Measurements from ENCODE around the gene SPANXN5. TPM values are rescaled to one million over a fixed set of nuclear protein-coding genes. Genes with fewer than 3 reads are reported as not detected.

Gene SPANXN5
- total and polyA plus RNA-seq, 2 donors (not counting 3 experiments of a cell fraction or from before 2014, with no cell fraction given): not detected

GRCh38 chrX:52830551-52830950 is 33.3 kb upstream of the SPANXN5 start:
- Histone ChIP-seq H3K79me2 (ENCODE audit: control insufficient read depth, insufficient read depth, low read length) (no peaks in the 10 kb centered on the region), H3K9ac (replicated peaks; ENCODE audit: extremely low read depth, insufficient read depth, low read length) (no peak overlapping the region), H4K20me1 (replicated peaks; ENCODE audit: control insufficient read depth, extremely low read depth, insufficient read depth, low read length) (no peaks in the 10 kb centered on the region), H3K4me1 (ENCODE audit: control insufficient read depth, extremely low read depth, insufficient read depth, low read length) (no peaks in the 10 kb centered on the region), H3K36me3 (ENCODE audit: control insufficient read depth in 2 of 2, extremely low read depth in 1 of 2, insufficient read depth in 2 of 2, low read length in 2 of 2) (no peaks in the 10 kb centered on the region), H3K27me3 (ENCODE audit: control insufficient read depth in 2 of 2, insufficient read depth in 2 of 2, low read length in 2 of 2) (no peaks in the 10 kb centered on the region), H3K27ac (ENCODE audit: insufficient read depth, low read depth, low read length) (no peak overlapping the region), H3K9me3 (replicated peaks; ENCODE audit: control insufficient read depth, insufficient read depth, low read length) (no peaks in the 10 kb centered on the region), H3K4me3 (replicated peaks in 1 of 3; ENCODE audit: insufficient read depth in 1 of 3, low read depth in 1 of 3, low read length in 3 of 3) (no peak overlapping the region), H2AFZ (ENCODE audit: low read depth, low read length) (no peak overlapping the region), H3K9me1 (replicated peaks; ENCODE audit: control insufficient read depth, extremely low read depth, insufficient read depth, low read length) (no peaks in the 10 kb centered on the region), H3K4me2 (ENCODE audit: insufficient read depth, low read length) (no peak overlapping the region)
- POLR2A ChIA-PET: no interaction called here
- intact Hi-C loops (cut with micrococcal nuclease): no loop called here
- FAIRE-seq (no peak), DNase-seq (ENCODE audit: low read depth, low spot score) (no peak)
- CTCF ChIA-PET: no interaction called here
- BruUV-seq (replicated peaks): no TSS peak
- TF ChIP-seq EZH2 (IDR thresholded peaks at IDR 0.05; ENCODE audit: borderline replicate concordance, low read depth, low read length, severe bottlenecking) (no peak), MAX (IDR thresholded peaks at IDR 0.05; ENCODE audit: insufficient read depth, insufficient read length) (no peak), FOS (IDR thresholded peaks at IDR 0.05; ENCODE audit: borderline replicate concordance, insufficient read depth, low read length) (no peak), GATA2 (IDR thresholded peaks at IDR 0.05; ENCODE audit: insufficient read depth, insufficient read length, low read depth, low read length) (no peak), MYC (IDR thresholded peaks at IDR 0.05; ENCODE audit: low read depth, low read length) (no peak), POLR2AphosphoS5 (IDR thresholded peaks at IDR 0.05; ENCODE audit: insufficient read depth, low read depth, low read length) (no peak), CTCF (IDR thresholded peaks at IDR 0.05; ENCODE audit: extremely low read depth in 1 of 2, insufficient read depth in 1 of 2, low read depth in 1 of 2, low read length in 2 of 2) (no peak), POLR2A (IDR thresholded peaks at IDR 0.05; ENCODE audit: low read depth, low read length) (no peak)
- dilution Hi-C loops (cut with MboI; ENCODE audit: extremely low pct_ligation_motif_present, low sequenced_read_pairs): no loop called here
